Nephron progenitor cell (in vitro differentiated cells): ENCODE results near the gene RPH3AL.
A peak's percentile ranks its signal among the peaks of the same experiment; 100 is the strongest.

Source experiments
- DNase-seq: peaks from one replicate; pipeline ENCODE4 v3.0.0; 2021
- H3K27ac Mint-ChIP-seq: 2 replicates; pipeline ENCODE4 v1.8.0; 2021; ENCODE audit warnings: mild to moderate bottlenecking, moderate library complexity, mixed read lengths
- H3K27me3 Mint-ChIP-seq: 2 replicates; pipeline ENCODE4 v1.8.0; 2021; ENCODE audit warnings: mild to moderate bottlenecking, low read depth, mixed read lengths; ENCODE audit not compliant: poor library complexity
- H3K36me3 Mint-ChIP-seq: 2 replicates; pipeline ENCODE4 v1.8.0; 2021; ENCODE audit warnings: low read depth, mixed read lengths
- H3K4me1 Mint-ChIP-seq: 2 replicates; pipeline ENCODE4 v1.8.0; 2021; ENCODE audit warnings: mixed read lengths
- H3K4me3 Mint-ChIP-seq: 2 replicates; pipeline ENCODE4 v1.8.0; 2021; ENCODE audit warnings: mild to moderate bottlenecking, moderate library complexity, mixed read lengths
- H3K9me3 Mint-ChIP-seq: 2 replicates; pipeline ENCODE4 v1.8.0; 2021; ENCODE audit warnings: mild to moderate bottlenecking, moderate library complexity, mixed read lengths
- TF ChIP-seq, protein P1 (sequence below): fragments of 200-600 bp; sonication (generic); IDR thresholded peaks from 2 replicates; pipeline ENCODE4 v1.5.0; 2021; ENCODE audit warnings: antibody characterized with exemption

Gene RPH3AL

DNA sequence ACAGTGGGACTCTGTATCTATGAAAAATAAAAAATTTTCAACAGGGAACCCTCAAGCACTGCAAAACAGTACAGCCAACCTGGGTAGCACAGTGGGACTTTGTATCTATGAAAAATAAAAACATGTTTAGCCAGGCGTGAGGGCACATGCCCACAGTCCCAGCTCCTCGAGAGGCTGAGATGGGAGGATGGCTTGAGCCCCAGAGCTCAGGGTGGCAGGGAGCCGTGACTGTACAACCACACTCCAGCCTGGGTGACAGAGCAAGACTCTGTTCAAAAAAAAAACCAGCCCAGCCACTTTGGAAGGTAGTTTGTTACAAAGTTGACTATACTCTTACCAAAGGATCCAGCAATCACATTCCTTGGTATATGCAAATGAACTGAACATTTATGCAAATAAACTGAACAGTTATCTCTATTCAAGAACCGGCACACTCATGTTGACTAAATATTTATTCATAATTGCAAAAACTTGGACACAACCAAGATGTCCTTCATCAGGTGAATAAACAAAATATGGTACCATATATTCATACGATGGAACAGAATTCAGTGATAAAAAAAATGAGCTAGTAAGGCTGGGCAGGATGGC, 5.2 kb downstream of the RPH3AL start:
- Mint-ChIP-seq H3K4me3 (no peak overlapping the region), H3K4me1 (peaks cover 42% of the 10 kb centered on the region), H3K9me3 (peaks cover 5% of the 10 kb centered on the region), H3K27ac (no peak overlapping the region), H3K36me3 (peaks cover 8% of the 10 kb centered on the region), H3K27me3 (peaks cover 5% of the 10 kb centered on the region)
- TF ChIP-seq, protein P1, sequence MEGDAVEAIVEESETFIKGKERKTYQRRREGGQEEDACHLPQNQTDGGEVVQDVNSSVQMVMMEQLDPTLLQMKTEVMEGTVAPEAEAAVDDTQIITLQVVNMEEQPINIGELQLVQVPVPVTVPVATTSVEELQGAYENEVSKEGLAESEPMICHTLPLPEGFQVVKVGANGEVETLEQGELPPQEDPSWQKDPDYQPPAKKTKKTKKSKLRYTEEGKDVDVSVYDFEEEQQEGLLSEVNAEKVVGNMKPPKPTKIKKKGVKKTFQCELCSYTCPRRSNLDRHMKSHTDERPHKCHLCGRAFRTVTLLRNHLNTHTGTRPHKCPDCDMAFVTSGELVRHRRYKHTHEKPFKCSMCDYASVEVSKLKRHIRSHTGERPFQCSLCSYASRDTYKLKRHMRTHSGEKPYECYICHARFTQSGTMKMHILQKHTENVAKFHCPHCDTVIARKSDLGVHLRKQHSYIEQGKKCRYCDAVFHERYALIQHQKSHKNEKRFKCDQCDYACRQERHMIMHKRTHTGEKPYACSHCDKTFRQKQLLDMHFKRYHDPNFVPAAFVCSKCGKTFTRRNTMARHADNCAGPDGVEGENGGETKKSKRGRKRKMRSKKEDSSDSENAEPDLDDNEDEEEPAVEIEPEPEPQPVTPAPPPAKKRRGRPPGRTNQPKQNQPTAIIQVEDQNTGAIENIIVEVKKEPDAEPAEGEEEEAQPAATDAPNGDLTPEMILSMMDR, result no peak
- no peak for DNase-seq

GRCh38 chr17:345992-346785, 6.4 kb downstream of the RPH3AL start:
- H3K36me3 Mint-ChIP-seq, result peaks cover 8% of the 10 kb centered on the region
- DNase-seq, result no peak
- H3K27ac Mint-ChIP-seq, result no peak overlapping the region
- TF ChIP-seq, protein P1, result no peak
- H3K4me1 Mint-ChIP-seq, result peaks cover 31% of the 10 kb centered on the region
- peaks cover 5% of the 10 kb centered on the region for H3K9me3 Mint-ChIP-seq
- H3K4me3 Mint-ChIP-seq, result no peak overlapping the region
- H3K27me3 Mint-ChIP-seq, result peaks cover 8% of the 10 kb centered on the region

- peaks cover 8% of the 10 kb centered on the region for H3K36me3 Mint-ChIP-seq
- H3K27me3 Mint-ChIP-seq, result peaks cover 6% of the 10 kb centered on the region
- no peak for DNase-seq
- H3K4me1 Mint-ChIP-seq, result peaks cover 26% of the 10 kb centered on the region
- TF ChIP-seq, protein P1, result no peak
- no peak overlapping the region for H3K4me3 Mint-ChIP-seq
- peaks cover 5% of the 10 kb centered on the region for H3K9me3 Mint-ChIP-seq
- no peak overlapping the region for H3K27ac Mint-ChIP-seq
Measured at GRCh38 chr17:345261-345660, 7.3 kb downstream of the RPH3AL start.

DNA sequence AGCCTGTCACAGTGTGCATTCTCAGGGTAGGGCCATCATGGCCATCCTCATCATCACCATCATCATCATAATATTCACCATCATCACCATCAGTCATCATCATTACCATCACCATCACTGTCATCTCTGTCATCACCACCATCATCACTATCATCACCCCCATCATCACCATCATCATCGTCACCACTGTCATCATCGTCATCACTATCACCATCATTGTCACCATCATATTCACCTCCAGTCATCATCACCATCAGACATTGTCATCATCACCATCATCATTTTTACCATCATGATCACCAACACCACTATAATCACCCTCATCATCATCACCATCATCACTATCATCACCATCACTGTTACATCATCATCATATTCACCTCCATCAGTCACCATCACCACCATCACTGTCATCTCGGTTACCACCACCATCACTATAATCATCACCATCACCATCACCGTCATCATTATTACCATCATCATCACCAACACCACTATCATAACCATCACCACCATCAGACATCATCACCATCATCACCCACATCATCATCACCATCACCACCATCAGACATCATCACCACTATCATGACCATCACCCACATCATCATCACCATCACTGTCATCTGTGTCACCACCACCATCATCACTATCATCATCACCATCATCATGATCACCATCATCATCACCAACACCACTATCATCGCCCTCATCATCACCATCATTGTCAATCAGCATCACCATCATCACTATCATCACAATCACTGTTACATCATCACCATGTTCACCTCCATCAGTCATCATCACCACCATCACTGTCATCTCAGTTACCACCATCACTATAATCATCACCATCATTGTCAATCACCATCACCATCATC, 8.5 kb downstream of the RPH3AL start:
- peaks cover 5% of the 10 kb centered on the region for H3K9me3 Mint-ChIP-seq

GRCh38 chr17:343211-343610, 9.4 kb downstream of the RPH3AL start:
- no peak for DNase-seq
- Mint-ChIP-seq H3K4me1 (peaks cover 22% of the 10 kb centered on the region), H3K9me3 (peaks cover 5% of the 10 kb centered on the region), H3K27ac (no peak overlapping the region), H3K27me3 (peaks cover 6% of the 10 kb centered on the region), H3K4me3 (no peak overlapping the region), H3K36me3 (peaks cover 8% of the 10 kb centered on the region)
- TF ChIP-seq, protein P1, result no peak

More for the DNA sequence above, 8.5 kb downstream of the RPH3AL start:
- no peak for DNase-seq
- H3K27ac Mint-ChIP-seq, result peak overlapping the region; percentile 8
- TF ChIP-seq, protein P1, result no peak
- peaks cover 6% of the 10 kb centered on the region for H3K27me3 Mint-ChIP-seq
- H3K4me3 Mint-ChIP-seq, result no peak overlapping the region
- H3K4me1 Mint-ChIP-seq, result peaks cover 22% of the 10 kb centered on the region
- H3K36me3 Mint-ChIP-seq, result peaks cover 8% of the 10 kb centered on the region
